ENCODE measurements around the gene SAMD4A. TPM values are rescaled to one million over a fixed set of nuclear protein-coding genes. Genes with fewer than 3 reads are reported as not detected.

SAMD4A gene
- total RNA-seq, 1 experiment from 2014 or later: 18.3 TPM

- no peaks in the 10 kb centered on the region; the same call in 1 of the 2 replicates for H3K9me3 ChIP-seq (ENCODE audit: insufficient read depth, low read depth)
- no peak overlapping the region for H2AFZ ChIP-seq
- H3F3A ChIP-seq (ENCODE audit: insufficient read depth, low read depth): no peaks in the 10 kb centered on the region; the same call in 1 of the 2 replicates
- no peaks in the 10 kb centered on the region for H4K20me1 ChIP-seq (ENCODE audit: insufficient read depth)
- no peaks in the 10 kb centered on the region for H3K36me3 ChIP-seq (ENCODE audit: low read depth)
- no peaks in the 10 kb centered on the region for H3K27me3 ChIP-seq (ENCODE audit: insufficient read depth, low read depth)
- H3K4me2 ChIP-seq: peak overlapping the region; percentile 47
- intact Hi-C loops (cut with micrococcal nuclease; ENCODE audit: unreplicated experiment): loop anchor here (5.0 kb wide), 1 partner anchor 46 kb away; no protein-coding TSS in a partner anchor
- BruUV-seq (replicated peaks): no TSS peak
- peaks cover 16% of the 10 kb centered on the region for H3K4me1 ChIP-seq (replicated peaks; ENCODE audit: insufficient read depth)
- CTCF ChIA-PET: interaction anchor here (0.6 kb wide), 2 partner anchors 35 to 174 kb away, joined by 4 read pairs; no protein-coding TSS in a partner anchor
- POLR2A ChIA-PET (ENCODE audit: unreplicated experiment): interaction anchor here (0.5 to 0.6 kb wide), 2 partner anchors 132 to 171 kb away, joined by 6 to 17 read pairs; partner anchors contain the start of gene SAMD4A
- H3K4me3 ChIP-seq: no peak overlapping the region
- H3K79me2 ChIP-seq (ENCODE audit: low read depth): no peaks in the 10 kb centered on the region; the same call in 1 of the 2 replicates
- H3K9me2 ChIP-seq (ENCODE audit: insufficient read depth): no peaks in the 10 kb centered on the region
- TF ChIP-seq CTCF (conservative IDR thresholded peaks at IDR 0.05) (no peak), EZH2 (IDR thresholded peaks at IDR 0.05; ENCODE audit: low read depth) (no peak)
- DNase-seq: no peak
- no peak overlapping the region for H3K27ac ChIP-seq
Measured at GRCh38 chr14:54738009-54738408, 171.1 kb downstream of the SAMD4A start.

GRCh38 chr14:54739514-54739913 is 172.6 kb downstream of the SAMD4A start:
- no peak overlapping the region for H3K27ac ChIP-seq
- intact Hi-C loops (cut with micrococcal nuclease; ENCODE audit: unreplicated experiment): loop anchor here (1.0 to 5.0 kb wide), 3 partner anchors 34 to 174 kb away; no protein-coding TSS in a partner anchor
- no peaks in the 10 kb centered on the region; the same call in 1 of the 2 replicates for H3K79me2 ChIP-seq (ENCODE audit: low read depth)
- no peak overlapping the region for H3K4me2 ChIP-seq
- TF ChIP-seq CTCF (conservative IDR thresholded peaks at IDR 0.05): no peak
- TF ChIP-seq EZH2 (IDR thresholded peaks at IDR 0.05; ENCODE audit: low read depth): no peak
- peaks cover 16% of the 10 kb centered on the region for H3K4me1 ChIP-seq (replicated peaks; ENCODE audit: insufficient read depth)
- H2AFZ ChIP-seq: no peak overlapping the region
- POLR2A ChIA-PET (ENCODE audit: unreplicated experiment): interaction anchor here (0.6 kb wide), 1 partner anchor 653 kb away, joined by 3 read pairs; no protein-coding TSS in a partner anchor
- no peaks in the 10 kb centered on the region for H4K20me1 ChIP-seq (ENCODE audit: insufficient read depth)
- no peaks in the 10 kb centered on the region for H3K9me2 ChIP-seq (ENCODE audit: insufficient read depth)
- H3K4me3 ChIP-seq: no peak overlapping the region
- no peaks in the 10 kb centered on the region for H3K36me3 ChIP-seq (ENCODE audit: low read depth)
- no peaks in the 10 kb centered on the region; the same call in 1 of the 2 replicates for H3F3A ChIP-seq (ENCODE audit: insufficient read depth, low read depth)
- no peaks in the 10 kb centered on the region for H3K27me3 ChIP-seq (ENCODE audit: insufficient read depth, low read depth)
- no TSS peak for BruUV-seq (replicated peaks)
- peak in 1 of 2 experiments; percentile 68 for DNase-seq
- H3K9me3 ChIP-seq (ENCODE audit: insufficient read depth, low read depth): no peaks in the 10 kb centered on the region; the same call in 1 of the 2 replicates
- CTCF ChIA-PET: interaction anchor here (0.6 to 0.7 kb wide), 2 partner anchors 17 to 1833 kb away, joined by 3 to 6 read pairs; no protein-coding TSS in a partner anchor

- Histone ChIP-seq H4K20me1 (ENCODE audit: insufficient read depth) (no peaks in the 10 kb centered on the region), H3K9me2 (ENCODE audit: insufficient read depth) (no peaks in the 10 kb centered on the region), H3K79me2 (ENCODE audit: low read depth) (no peaks in the 10 kb centered on the region; the same call in 1 of the 2 replicates), H3K4me3 (no peak overlapping the region), H3K4me2 (no peak overlapping the region), H3K27me3 (ENCODE audit: insufficient read depth, low read depth) (no peaks in the 10 kb centered on the region), H3K9me3 (ENCODE audit: insufficient read depth, low read depth) (no peaks in the 10 kb centered on the region; the same call in 1 of the 2 replicates), H3F3A (ENCODE audit: insufficient read depth, low read depth) (no peaks in the 10 kb centered on the region; the same call in 1 of the 2 replicates), H3K36me3 (ENCODE audit: low read depth) (no peaks in the 10 kb centered on the region), H3K4me1 (replicated peaks; ENCODE audit: insufficient read depth) (peaks cover 5% of the 10 kb centered on the region), H3K27ac (no peak overlapping the region), H2AFZ (no peak overlapping the region)
- no peak for TF ChIP-seq CTCF (conservative IDR thresholded peaks at IDR 0.05)
- no peak for TF ChIP-seq EZH2 (IDR thresholded peaks at IDR 0.05; ENCODE audit: low read depth)
- no peak for DNase-seq
- ChIA-PET CTCF (no interaction called here), POLR2A (ENCODE audit: unreplicated experiment) (no interaction called here)
- intact Hi-C loops (cut with micrococcal nuclease; ENCODE audit: unreplicated experiment): no loop called here
- BruUV-seq (replicated peaks): no TSS peak
Measured at GRCh38 chr14:54742492-54743350, 175.8 kb downstream of the SAMD4A start.

Measured in PC-9 (cell line).